ENCODE measurements around the gene ATAD3A.

ATAD3A gene

DNA sequence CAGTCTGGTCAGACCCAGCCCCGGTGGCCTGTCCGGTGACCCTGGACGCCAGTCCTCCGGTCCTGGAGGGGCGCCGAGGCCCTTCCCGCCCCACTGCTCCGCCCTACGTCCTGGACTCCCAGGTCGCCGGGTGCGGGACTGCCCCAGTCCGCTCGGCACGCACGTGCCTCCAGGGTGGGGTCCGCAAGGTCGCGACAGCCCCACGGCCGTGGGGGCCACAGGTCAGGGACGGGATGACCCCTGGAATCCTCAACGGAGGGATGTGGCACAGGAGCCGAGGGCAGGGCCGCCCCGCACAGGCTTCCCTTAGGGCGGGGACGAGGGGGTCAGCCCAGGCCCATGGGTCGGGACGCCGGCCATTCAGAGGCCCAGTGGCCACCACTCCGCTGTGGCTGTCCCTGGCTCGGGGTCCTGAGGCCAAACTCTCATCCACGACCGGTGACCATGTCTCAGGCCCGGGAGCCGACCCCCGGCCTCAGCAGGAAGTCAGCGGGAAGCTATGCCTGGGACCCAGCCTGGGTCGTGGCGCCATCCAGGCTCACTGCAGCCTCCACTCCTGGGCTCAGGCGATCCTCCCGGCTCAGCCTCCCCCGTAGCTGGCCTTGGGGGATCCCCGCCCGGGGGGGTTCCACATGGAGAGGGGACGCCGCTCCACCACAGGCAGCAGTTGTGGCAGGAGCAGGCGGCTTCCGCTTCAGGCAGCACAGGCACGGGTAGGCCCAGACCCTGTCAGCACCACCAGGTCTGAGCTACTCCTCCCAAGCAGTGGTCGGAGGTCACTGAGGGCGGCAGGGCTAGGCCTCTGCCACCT is 29.1 kb downstream of the ATAD3A start:
- TF ChIP-seq, protein P1, sequence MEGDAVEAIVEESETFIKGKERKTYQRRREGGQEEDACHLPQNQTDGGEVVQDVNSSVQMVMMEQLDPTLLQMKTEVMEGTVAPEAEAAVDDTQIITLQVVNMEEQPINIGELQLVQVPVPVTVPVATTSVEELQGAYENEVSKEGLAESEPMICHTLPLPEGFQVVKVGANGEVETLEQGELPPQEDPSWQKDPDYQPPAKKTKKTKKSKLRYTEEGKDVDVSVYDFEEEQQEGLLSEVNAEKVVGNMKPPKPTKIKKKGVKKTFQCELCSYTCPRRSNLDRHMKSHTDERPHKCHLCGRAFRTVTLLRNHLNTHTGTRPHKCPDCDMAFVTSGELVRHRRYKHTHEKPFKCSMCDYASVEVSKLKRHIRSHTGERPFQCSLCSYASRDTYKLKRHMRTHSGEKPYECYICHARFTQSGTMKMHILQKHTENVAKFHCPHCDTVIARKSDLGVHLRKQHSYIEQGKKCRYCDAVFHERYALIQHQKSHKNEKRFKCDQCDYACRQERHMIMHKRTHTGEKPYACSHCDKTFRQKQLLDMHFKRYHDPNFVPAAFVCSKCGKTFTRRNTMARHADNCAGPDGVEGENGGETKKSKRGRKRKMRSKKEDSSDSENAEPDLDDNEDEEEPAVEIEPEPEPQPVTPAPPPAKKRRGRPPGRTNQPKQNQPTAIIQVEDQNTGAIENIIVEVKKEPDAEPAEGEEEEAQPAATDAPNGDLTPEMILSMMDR (IDR thresholded peaks at IDR 0.05; ENCODE audit: insufficient read depth, missing control alignments), result no peak
- DNase-seq (ENCODE audit: insufficient read length, low spot score) (no peak), FAIRE-seq (no peak)

DNA sequence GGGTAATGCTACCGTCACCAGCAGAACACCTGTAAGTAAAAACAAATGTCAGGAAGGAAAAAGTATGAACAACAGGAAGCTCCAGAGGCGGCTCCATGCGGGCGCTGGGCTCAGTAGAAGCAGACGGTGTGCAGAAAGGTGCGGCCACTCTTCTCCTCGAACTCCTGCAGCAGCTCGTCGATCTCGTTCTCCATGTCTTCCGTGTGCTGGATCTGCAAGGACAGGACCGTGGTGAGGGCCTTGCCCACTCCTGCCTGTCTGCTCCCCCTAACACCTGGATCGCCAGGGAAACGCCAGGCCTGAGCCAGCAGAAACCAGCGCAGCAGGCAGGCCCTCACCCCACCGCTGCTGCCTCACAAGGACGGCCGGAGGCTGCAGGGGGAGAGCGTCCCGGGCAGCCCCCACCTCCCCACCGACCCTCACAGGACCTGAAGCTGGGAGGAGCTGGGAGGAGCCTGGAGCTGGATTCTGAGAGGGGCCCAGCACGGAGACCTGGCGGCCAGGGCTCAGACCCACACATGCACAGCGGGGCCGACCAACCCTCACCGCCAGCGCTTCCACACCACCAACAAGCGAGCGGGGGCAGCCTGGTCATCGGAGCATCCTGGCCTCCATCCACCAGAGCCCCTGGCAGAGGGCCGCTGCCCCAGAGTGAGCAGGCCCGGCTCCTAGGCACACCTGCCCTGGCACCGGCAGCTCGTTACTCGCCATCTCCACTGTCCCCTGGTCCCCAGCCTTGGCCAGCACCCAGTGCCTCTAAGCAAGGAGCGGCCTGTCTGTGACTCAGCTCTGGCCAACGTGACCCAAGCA is 30.2 kb downstream of the ATAD3A start:
- DNase-seq (ENCODE audit: insufficient read length, low spot score) (no peak), FAIRE-seq (no peak)
- TF ChIP-seq, protein P1 (IDR thresholded peaks at IDR 0.05; ENCODE audit: insufficient read depth, missing control alignments), result no peak

DNA sequence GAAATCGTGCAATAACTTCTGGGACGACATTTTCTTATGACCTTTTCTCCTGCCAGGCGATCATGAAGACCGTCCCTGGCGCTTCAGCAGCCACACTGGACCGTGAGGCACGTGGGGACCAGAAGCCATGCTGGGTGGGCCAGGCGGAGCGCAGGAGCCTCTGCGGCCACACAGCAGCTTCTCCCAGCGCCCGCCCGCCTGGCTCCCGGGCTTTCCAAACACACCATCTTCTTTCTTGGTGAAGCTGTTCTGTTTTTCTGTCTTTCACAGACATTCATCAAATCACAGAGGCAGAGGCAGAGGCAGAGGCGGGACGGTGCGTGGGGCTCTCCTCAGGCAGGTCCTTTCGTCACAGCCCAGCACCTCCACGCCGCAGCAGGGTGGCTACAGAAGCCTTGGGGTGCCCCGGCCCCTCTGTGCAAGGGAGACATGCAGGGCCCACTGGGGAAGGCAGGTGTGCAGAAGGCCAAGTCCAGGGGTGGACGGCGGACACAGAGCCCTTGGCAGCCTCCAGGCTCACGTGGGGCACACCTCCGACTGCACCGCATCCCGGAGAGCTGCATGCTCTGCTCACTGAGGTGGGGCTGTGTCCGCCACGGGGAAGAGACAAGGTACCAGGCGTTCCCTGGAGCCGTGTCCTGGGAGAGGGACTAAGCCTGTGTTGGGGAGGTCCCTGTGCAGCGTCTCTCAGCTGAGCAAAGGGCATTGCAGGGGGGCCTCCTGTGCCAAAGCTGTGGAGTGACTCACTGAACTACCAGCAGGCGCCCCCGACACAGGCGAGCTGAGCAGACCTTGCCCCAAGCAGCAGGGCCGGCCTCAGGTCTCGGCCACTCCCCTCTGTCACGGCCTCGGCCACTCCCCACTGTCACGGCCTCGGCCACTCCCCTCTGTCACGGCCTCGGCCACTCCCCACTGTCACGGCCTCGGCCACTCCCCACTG is 31.1 kb downstream of the ATAD3A start:
- no peak for FAIRE-seq
- DNase-seq (ENCODE audit: insufficient read length, low spot score), result no peak
- TF ChIP-seq, protein P1 (IDR thresholded peaks at IDR 0.05; ENCODE audit: insufficient read depth, missing control alignments), result no peak

DNA sequence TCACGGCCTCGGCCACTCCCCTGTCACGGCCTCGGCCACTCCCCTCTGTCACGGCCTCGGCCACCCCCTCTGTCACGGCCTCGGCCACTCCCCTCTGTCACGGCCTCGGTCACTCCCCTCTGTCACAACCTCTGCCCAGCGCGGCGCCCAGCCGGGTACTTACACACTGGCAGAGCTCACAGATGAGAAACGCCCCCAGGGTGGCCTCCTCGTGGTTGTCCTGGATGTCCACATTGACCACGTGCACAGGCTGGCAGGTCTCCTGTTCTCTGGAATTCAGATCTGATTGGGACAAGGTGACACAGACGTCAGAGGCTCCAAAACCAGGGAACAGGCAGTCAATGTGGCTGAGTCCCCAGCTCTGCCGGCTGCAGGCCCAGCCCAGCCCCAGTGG is 31.7 kb downstream of the ATAD3A start:
- no peak for DNase-seq (ENCODE audit: insufficient read length, low spot score)
- FAIRE-seq, result no peak
- TF ChIP-seq, protein P1 (IDR thresholded peaks at IDR 0.05; ENCODE audit: insufficient read depth, missing control alignments), result no peak

DNA sequence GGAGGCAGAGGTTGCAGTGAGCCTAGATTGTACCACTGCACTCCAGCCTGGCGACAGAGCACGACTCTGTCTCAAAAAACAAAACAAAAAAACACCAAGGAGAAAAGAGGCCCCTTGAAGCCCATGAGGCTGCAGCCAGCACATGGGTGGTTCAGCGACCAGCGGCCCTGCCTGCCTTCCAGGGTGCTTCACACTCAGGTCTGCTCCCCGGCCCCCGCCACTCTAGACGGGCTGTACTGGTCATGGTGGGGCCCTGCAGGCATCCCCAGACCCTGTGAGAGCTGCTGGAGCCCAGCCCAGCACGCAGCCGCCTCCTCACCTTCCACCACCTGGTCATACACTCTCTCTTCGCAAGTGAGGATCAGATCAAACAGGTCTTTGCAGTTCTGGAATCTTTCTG is 32.6 kb downstream of the ATAD3A start:
- DNase-seq (ENCODE audit: insufficient read length, low spot score) (no peak), FAIRE-seq (no peak)
- TF ChIP-seq, protein P1 (IDR thresholded peaks at IDR 0.05; ENCODE audit: insufficient read depth, missing control alignments), result no peak

DNA sequence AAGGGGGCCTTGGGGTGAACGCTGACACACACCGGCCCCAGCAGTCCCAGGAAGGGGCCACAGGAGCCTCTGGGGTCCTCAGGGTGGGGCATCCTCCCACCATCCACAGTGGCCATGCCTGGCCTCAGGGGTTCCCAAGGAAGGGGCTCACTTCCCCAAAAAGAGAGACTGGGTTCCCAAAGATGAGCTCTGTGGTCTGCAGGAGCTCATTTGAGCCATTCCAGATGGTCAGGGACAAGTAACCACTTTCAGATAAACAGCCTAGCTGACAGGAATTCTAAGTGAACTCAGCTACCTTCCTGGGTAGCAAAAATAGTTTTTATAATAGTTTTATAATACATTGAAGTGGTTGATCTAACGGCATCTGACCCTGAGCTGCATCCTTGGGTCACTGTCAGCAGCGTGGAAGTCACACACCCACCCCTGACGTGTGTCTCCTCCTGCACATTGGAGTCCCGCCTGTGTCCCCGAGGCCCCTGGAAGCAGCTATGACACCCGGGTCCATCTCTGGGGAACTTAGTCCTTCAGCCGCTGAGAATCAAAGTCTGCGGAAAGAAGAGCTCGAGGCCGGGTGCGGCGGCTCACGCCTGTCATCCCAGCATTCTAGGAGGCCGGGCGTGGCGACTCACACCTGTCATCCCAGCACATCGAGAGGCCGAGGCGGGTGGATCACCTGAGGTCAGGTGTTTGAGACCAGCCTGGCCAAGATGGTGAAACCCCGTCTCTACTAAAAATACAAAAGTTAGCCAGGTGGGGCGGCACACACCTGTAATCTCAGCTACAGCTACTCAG is 34.2 kb downstream of the ATAD3A start:
- TF ChIP-seq, protein P1 (IDR thresholded peaks at IDR 0.05; ENCODE audit: insufficient read depth, missing control alignments), result no peak
- FAIRE-seq (no peak), DNase-seq (ENCODE audit: insufficient read length, low spot score) (no peak)

Data from D721Med (cell line).